GF-D8 (cell line): Measurements from ENCODE around the gene GBX2.

Experiments used
- DNase-seq: peaks from one replicate; lab custom pipeline; 2025; lab: John Stamatoyannopoulos, UW

The GBX2 gene

GRCh38 chr2:236167297-236168109 is 683 bp downstream of the GBX2 start:
- DNase-seq: no peak

GRCh38 chr2:236166796-236167296 is 1.3 kb downstream of the GBX2 start:
- no peak for DNase-seq

GRCh38 chr2:236165842-236166795 is 2.1 kb downstream of the GBX2 start:
- DNase-seq: no peak

GRCh38 chr2:236164925-236165841 is 3.0 kb downstream of the GBX2 start:
- no peak for DNase-seq

- no peak for DNase-seq
Observed at GRCh38 chr2:236164201-236164924, 3.8 kb downstream of the GBX2 start.

- no peak for DNase-seq
Observed at GRCh38 chr2:236163471-236164200, 4.5 kb downstream of the GBX2 start.

- DNase-seq: no peak
Observed at GRCh38 chr2:236162882-236163470, 5.2 kb downstream of the GBX2 start.

GRCh38 chr2:236162031-236162845 is 5.9 kb downstream of the GBX2 start:
- DNase-seq: no peak

- DNase-seq: no peak
Observed at GRCh38 chr2:236161531-236161930, 6.7 kb downstream of the GBX2 start.

GRCh38 chr2:236161082-236161462 is 7.1 kb downstream of the GBX2 start:
- DNase-seq: no peak

GRCh38 chr2:236160366-236161081 is 7.7 kb downstream of the GBX2 start:
- no peak for DNase-seq

- no peak for DNase-seq
Observed at GRCh38 chr2:236159778-236160170, 8.4 kb downstream of the GBX2 start.

- no peak for DNase-seq
Observed at GRCh38 chr2:236158969-236159777, 9.0 kb downstream of the GBX2 start.

GRCh38 chr2:236157815-236158498 is 10.2 kb downstream of the GBX2 start:
- DNase-seq: no peak

GRCh38 chr2:236157366-236157765 is 10.8 kb downstream of the GBX2 start:
- DNase-seq: no peak

- DNase-seq: no peak
Observed at GRCh38 chr2:236156860-236157194, 11.4 kb downstream of the GBX2 start.
